Common myeloid progenitor, CD34-positive (primary cell): Measurements from ENCODE around the gene SLC6A3.

ENCODE experiments used
- CTCF ChIA-PET: fragments of 350-600 bp; sonication (Branson Sonifier 250); formaldehyde crosslinking; loops from one replicate; lab custom pipeline; 2021; ENCODE audit warnings: antibody characterized with exemption; lab: Charles Lee
- POLR2A ChIA-PET: fragments of 350-600 bp; sonication (Branson Sonifier 250); formaldehyde crosslinking; loops from one replicate; lab custom pipeline; 2021; ENCODE audit warnings: antibody characterized with exemption; lab: Charles Lee
- DNase-seq, 3 donors: peaks; one replicate each; pipeline versions ENCODE4 v3.0.0 to v3.0.0-alpha.2; 2013
- H3K27ac ChIP-seq, 2 experiments: 1 replicate in 1 of 2; 2 replicates in 1 of 2; pipeline ENCODE4 v1.7.0; 2013; ENCODE audit warnings: inconsistent platforms in 2 of 2, low read length in 2 of 2, mild to moderate bottlenecking in 2 of 2, low read depth in 1 of 2, moderate library complexity in 1 of 2; ENCODE audit not compliant: severe bottlenecking in 2 of 2, insufficient read depth in 1 of 2, poor library complexity in 1 of 2
- H3K27me3 ChIP-seq, 5 experiments: replicated peaks in 2 of 5; 1 replicate in 3 of 5; 2 replicates in 2 of 5; pipeline versions ENCODE4 v1.6.1 to v1.7.0; 2013; ENCODE audit warnings: low read length in 4 of 5, mild to moderate bottlenecking in 2 of 5, moderate library complexity in 2 of 5, inconsistent platforms in 1 of 5; ENCODE audit not compliant: insufficient read depth in 5 of 5, control insufficient read depth in 4 of 5
- H3K36me3 ChIP-seq, 4 experiments: 1 replicate in 2 of 4; 2 replicates in 2 of 4; pipeline versions ENCODE4 v1.6.1 to v1.7.0; 2013; ENCODE audit warnings: low read length in 3 of 4, control low read depth in 1 of 4, mild to moderate bottlenecking in 1 of 4; ENCODE audit not compliant: control insufficient read depth in 4 of 4, insufficient read depth in 4 of 4
- H3K4me1 ChIP-seq, 4 experiments: 1 replicate in 3 of 4; 2 replicates in 1 of 4; pipeline versions ENCODE4 v1.6.1 to v1.7.1; 2013; ENCODE audit warnings: low read length in 3 of 4, mild to moderate bottlenecking in 3 of 4, control low read depth in 1 of 4, inconsistent platforms in 1 of 4, moderate library complexity in 1 of 4; ENCODE audit not compliant: control insufficient read depth in 4 of 4, insufficient read depth in 4 of 4; ENCODE audit errors: control extremely low read depth in 1 of 4
- H3K4me3 ChIP-seq, 7 experiments: 1 replicate in 4 of 7; 2 replicates in 3 of 7; pipeline versions ENCODE4 v1.5.1 to v1.7.0; 2013; ENCODE audit warnings: mild to moderate bottlenecking in 7 of 7, low read length in 6 of 7, moderate library complexity in 6 of 7, inconsistent platforms in 2 of 7, low read depth in 2 of 7, control low read depth in 1 of 7; ENCODE audit not compliant: insufficient read depth in 4 of 7, control insufficient read depth in 1 of 7; ENCODE audit errors: extremely low read depth in 1 of 7
- H3K9me3 ChIP-seq, 5 experiments: 1 replicate in 4 of 5; 2 replicates in 1 of 5; pipeline versions ENCODE4 v1.6.1 to v1.7.1; 2013; ENCODE audit warnings: low read length in 4 of 5, mild to moderate bottlenecking in 2 of 5, inconsistent platforms in 1 of 5, low read depth in 1 of 5, moderate library complexity in 1 of 5; ENCODE audit not compliant: control insufficient read depth in 4 of 5, insufficient read depth in 2 of 5; ENCODE audit errors: control extremely low read depth in 1 of 5
- WGBS: methylation state at CpG from one replicate; pipeline ENCODE4 v1.1.5; 2013; ENCODE audit not compliant: insufficient coverage; 5-methylcytosine and 5-hydroxymethylcytosine counted together

Gene SLC6A3

DNA sequence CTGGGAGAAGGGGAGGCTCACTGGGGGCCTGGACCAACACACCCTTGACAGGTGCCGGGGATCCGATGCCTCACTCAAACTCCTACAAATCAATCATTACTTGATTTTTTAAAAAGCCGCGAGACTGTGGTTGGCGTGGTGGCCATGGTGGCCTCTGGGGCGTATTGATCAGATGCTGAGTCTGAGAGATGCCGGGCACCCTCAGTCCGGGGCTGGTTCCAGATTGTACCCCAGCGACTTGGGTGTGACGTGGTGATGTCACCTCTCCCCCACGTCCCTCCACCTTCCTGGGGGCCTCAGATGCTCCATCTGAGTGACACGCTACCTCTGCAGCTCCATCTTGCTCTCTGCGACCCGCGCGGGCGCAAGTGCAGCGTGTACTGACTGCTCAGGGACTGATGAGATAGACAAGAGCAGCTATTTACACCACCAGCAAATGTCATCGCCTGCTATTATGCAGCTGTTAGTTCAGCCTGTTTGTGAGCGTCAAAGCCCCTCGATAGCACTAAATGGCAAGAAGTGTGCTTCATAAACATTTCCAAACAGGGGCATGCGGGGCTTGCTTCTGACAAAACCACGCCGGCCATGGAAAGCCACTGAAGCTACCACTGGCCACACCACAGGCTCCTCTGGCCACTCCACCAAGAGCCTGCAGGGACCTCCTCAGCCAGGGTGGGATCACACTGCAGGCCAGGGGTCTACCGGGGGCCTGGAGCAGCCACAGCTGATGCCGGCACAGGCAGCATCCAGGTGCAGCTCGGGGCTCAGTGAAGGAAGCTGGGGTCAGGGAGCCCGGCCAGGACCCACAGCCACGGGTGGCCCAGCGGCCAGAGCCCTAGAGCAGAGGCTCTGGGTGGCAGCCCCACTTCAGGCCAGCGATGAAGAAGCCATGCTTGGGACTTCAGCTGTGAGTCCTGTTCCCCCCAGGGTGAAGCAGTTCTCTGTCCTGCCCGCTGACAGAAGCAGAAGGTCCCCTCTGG is 50.1 kb downstream of the SLC6A3 start:
- Histone ChIP-seq H3K36me3 (no peaks in the 10 kb centered on the region), H3K4me1 (no peaks in the 10 kb centered on the region), H3K4me3 (no peak overlapping the region), H3K9me3 (peaks cover 0 to 14% (median 2%) of the 10 kb centered on the region in 5 experiments), H3K27ac (no peak overlapping the region), H3K27me3 (peaks cover 0 to 71% (median 6%) of the 10 kb centered on the region in 5 experiments)
- ChIA-PET CTCF (no interaction called here), POLR2A (no interaction called here)
- WGBS: 91% methylated on average over 27 of the region's 32 CpGs
- DNase-seq: no peak

DNA sequence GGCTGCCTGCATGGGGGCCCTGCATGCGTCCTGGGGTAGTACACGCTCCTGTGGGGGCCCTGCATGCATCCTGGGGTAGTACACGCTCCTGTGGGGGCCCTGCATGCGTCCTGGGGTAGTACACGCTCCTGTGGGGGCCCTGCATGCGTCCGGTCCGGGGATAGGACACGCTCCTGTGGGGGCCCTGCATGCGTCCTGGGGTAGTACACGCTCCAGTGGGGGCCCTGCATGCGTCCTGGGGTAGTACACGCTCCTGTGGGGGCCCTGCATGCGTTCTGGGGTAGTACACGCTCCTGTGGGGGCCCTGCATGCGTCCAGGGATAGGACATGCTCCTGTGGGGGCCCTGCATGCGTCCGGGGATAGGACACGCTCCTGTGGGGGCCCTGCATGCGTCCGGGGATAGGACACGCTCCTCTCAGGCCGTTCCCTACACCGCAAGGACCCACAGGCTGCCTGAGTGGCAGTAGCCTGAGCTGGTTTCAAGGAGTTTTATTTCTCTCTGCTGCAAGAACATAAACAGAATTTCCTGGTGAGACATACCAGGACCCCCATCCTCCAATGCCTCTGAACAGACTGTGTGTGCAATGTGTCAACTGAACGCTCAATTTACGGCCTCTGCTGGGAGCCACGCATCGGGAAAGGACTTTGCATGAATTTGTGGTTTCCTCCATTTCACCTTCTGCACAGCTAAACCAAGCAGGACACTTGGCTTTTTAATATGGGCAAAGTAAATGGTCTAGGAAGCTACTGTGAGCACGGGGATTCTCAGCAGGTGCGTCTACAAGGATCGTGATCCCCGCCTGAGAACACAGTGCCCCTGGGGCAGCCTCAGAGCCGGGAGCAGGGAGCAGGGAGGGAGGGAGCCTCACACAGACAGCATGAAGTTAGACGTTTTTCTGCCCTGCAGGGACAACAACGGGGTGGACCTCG is 51.4 kb downstream of the SLC6A3 start:
- POLR2A ChIA-PET: no interaction called here

DNA sequence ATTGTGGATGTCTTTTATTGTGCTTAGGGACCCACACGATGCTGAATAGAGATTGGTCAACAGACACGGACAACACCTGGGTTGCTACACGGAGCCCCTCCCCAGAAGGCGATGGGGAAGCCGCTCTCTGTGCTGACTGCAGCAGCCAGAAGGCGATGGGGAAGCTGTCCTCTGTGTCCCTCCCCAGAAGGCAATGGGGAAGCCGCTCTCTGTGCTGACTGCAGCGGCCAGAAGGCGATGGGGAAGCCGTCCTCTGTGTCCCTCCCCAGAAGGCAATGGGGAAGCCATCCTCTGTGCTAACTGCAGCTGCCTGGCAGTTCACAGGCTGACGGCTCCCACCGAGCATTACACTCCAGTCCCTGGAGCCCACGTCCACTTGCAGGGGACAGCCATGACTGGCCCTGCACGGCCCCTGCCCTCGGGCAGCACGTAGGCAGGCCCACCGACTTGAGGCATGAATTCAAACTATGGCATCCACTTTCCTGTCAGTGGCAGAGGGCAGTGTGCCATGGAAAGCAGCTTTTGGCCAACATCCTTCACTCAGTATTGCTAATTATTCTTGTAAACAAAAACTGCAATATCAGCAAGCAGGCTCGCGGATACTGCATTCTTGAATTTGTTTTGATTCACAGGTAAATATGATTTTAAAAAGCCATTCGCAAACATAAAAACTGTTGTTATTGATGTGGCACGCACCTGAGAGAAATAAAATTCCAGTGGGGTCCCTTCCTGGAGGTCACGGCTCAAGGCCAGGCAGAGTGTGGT is 52.3 kb downstream of the SLC6A3 start:
- WGBS: 60% methylated on average over 18 of the region's 22 CpGs
- no peaks in the 10 kb centered on the region for H3K36me3 ChIP-seq
- H3K9me3 ChIP-seq: no peaks in the 10 kb centered on the region
- CTCF ChIA-PET: interaction anchor here (0.5 kb wide), 1 partner anchor 227 kb away, joined by 3 read pairs; no protein-coding TSS in a partner anchor
- H3K27ac ChIP-seq: no peak overlapping the region
- no peak overlapping the region for H3K4me3 ChIP-seq
- H3K4me1 ChIP-seq: no peaks in the 10 kb centered on the region
- DNase-seq: no peak
- H3K27me3 ChIP-seq: peaks cover 0 to 82% (median 10%) of the 10 kb centered on the region in 5 experiments
- POLR2A ChIA-PET: no interaction called here

More for the DNA sequence above, 51.4 kb downstream of the SLC6A3 start:
- no peaks in the 10 kb centered on the region for H3K36me3 ChIP-seq
- WGBS: 66% methylated on average over 33 of the region's 36 CpGs
- no peak overlapping the region for H3K27ac ChIP-seq
- no peaks in the 10 kb centered on the region for H3K4me1 ChIP-seq
- no peak overlapping the region for H3K4me3 ChIP-seq
- CTCF ChIA-PET: no interaction called here
- DNase-seq: no peak
- peaks cover 0 to 78% (median 10%) of the 10 kb centered on the region in 5 experiments for H3K27me3 ChIP-seq
- peaks cover 0 to 6% (median 0%) of the 10 kb centered on the region in 5 experiments for H3K9me3 ChIP-seq

DNA sequence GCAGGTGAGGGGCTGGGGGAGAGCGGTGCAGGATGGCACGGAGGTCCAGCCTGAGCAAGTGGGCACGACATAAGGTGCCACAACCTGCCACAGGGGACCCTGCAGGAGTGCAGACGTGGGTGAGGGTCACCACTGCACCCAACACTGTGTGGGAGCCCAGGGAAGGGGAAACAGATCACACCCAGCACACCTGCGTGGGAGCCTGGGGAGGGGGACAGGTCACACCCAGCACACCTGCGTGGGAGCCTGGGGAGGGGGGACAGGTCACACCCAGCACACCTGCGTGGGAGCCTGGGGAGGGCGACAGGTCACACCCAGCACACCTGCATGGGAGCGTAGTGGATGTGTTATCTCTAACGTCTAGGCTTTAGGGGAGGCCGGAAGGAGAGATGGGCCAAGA is 53.0 kb downstream of the SLC6A3 start:
- no peak for DNase-seq
- ChIA-PET POLR2A (no interaction called here), CTCF (no interaction called here)
- Histone ChIP-seq H3K4me3 (no peak overlapping the region), H3K9me3 (no peaks in the 10 kb centered on the region), H3K4me1 (no peaks in the 10 kb centered on the region), H3K27ac (no peak overlapping the region), H3K36me3 (no peaks in the 10 kb centered on the region), H3K27me3 (peaks cover 0 to 87% (median 12%) of the 10 kb centered on the region in 5 experiments)
- WGBS: 91% methylated on average over 11 of the region's 11 CpGs

DNA sequence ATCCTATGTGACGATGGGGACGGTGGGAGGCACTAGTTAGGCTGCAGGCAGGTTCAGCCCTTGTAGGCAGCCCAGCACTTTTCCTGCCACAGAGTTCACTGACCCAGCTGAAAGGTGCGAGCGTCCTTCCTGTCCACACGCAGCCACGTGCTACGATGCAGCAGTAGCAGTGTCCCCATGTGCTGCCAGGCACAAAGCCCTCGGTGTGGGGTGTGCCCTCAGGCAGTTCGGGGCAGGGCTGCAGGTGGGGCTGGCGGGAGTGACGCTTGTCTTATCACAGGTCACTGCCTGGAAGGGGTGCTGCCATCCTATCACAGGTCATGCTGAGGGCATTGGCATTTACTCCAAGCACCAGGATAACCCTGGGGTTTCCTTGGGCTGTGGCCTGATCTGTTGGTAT is 53.5 kb downstream of the SLC6A3 start:
- H3K36me3 ChIP-seq: no peaks in the 10 kb centered on the region
- 82% methylated on average over 11 of the region's 11 CpGs for WGBS
- DNase-seq: no peak
- CTCF ChIA-PET: no interaction called here
- H3K4me3 ChIP-seq: no peak overlapping the region
- peaks cover 0 to 89% (median 15%) of the 10 kb centered on the region in 5 experiments for H3K27me3 ChIP-seq
- no peak overlapping the region for H3K27ac ChIP-seq
- no peaks in the 10 kb centered on the region for H3K9me3 ChIP-seq
- H3K4me1 ChIP-seq: peaks cover 0 to 5% (median under 1%) of the 10 kb centered on the region in 4 experiments
- POLR2A ChIA-PET: no interaction called here

DNA sequence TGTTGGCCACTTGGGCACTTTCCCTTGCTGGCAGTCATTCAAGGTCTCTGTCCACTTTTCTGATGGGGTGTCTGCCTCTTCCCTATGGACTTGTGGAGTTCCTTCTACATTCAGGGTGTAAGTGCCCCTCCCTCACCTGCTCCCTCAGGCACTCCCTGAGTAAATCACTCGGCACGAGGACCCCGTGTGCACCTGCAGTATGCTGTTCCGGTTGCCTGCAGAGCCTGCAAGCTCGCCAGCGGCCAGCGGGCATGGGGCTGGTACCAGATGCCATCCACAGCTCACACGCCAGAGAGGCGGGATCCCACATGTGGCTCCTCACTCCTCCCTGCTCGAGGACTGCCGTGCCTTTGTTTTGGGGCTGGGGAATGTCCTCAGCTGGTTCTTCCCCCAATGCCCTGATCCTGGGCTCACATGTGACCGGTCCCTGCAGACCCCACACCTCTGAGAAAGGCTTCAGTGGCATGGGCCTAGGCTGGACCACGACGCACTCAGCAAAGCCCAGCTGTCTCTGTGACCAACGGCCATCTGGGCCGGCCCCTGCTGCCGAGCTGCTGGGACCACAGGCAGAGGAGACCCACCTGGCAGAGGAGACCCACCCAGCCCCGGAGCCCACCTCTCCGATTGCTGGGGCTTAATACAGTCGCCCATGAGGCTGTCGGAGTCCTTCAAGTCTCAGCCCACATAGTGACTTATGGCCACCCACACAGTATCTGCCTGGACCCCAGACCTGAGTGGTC is 54.2 kb downstream of the SLC6A3 start:
- no peaks in the 10 kb centered on the region for H3K36me3 ChIP-seq
- CTCF ChIA-PET: no interaction called here

More for the DNA sequence above, 54.2 kb downstream of the SLC6A3 start:
- Histone ChIP-seq H3K4me1 (peaks cover 0 to 11% (median 7%) of the 10 kb centered on the region in 4 experiments), H3K4me3 (no peak overlapping the region), H3K9me3 (no peaks in the 10 kb centered on the region), H3K27me3 (peaks cover 0 to 88% (median 22%) of the 10 kb centered on the region in 5 experiments), H3K27ac (no peak overlapping the region)
- no peak for DNase-seq
- POLR2A ChIA-PET: no interaction called here
- 86% methylated on average over 19 of the region's 21 CpGs for WGBS
